WI38 (cell line): ENCODE results near the gene PIH1D1.

Source experiments
- H3K4me3 ChIP-seq: 2 replicates; pipeline ENCODE4 v1.5.1; 2011; ENCODE audit warnings: low read depth, mild to moderate bottlenecking, control low read depth, low read length
- TF ChIP-seq, protein P1 (sequence below): IDR thresholded peaks from 2 replicates; pipeline ENCODE4 v1.5.1; 2012; ENCODE audit warnings: low read depth, mild to moderate bottlenecking, control low read depth, low read length

PIH1D1 gene

GRCh38 chr19:49469828-49470614 is 18.4 kb upstream of the PIH1D1 start:
- TF ChIP-seq, protein P1, sequence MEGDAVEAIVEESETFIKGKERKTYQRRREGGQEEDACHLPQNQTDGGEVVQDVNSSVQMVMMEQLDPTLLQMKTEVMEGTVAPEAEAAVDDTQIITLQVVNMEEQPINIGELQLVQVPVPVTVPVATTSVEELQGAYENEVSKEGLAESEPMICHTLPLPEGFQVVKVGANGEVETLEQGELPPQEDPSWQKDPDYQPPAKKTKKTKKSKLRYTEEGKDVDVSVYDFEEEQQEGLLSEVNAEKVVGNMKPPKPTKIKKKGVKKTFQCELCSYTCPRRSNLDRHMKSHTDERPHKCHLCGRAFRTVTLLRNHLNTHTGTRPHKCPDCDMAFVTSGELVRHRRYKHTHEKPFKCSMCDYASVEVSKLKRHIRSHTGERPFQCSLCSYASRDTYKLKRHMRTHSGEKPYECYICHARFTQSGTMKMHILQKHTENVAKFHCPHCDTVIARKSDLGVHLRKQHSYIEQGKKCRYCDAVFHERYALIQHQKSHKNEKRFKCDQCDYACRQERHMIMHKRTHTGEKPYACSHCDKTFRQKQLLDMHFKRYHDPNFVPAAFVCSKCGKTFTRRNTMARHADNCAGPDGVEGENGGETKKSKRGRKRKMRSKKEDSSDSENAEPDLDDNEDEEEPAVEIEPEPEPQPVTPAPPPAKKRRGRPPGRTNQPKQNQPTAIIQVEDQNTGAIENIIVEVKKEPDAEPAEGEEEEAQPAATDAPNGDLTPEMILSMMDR = no peak
- H3K4me3 ChIP-seq = no peak overlapping the region

- H3K4me3 ChIP-seq = no peak overlapping the region
- TF ChIP-seq, protein P1 = no peak
Measured at GRCh38 chr19:49468746-49469447, 17.3 kb upstream of the PIH1D1 start.

- TF ChIP-seq, protein P1 = no peak
- no peak overlapping the region for H3K4me3 ChIP-seq
Measured at GRCh38 chr19:49468199-49468598, 16.6 kb upstream of the PIH1D1 start.

- no peak overlapping the region for H3K4me3 ChIP-seq
- TF ChIP-seq, protein P1 = no peak
Measured at GRCh38 chr19:49465371-49465770, 13.8 kb upstream of the PIH1D1 start.

GRCh38 chr19:49463960-49464740 is 12.5 kb upstream of the PIH1D1 start:
- TF ChIP-seq, protein P1 = no peak

GRCh38 chr19:49462492-49462891 is 10.9 kb upstream of the PIH1D1 start:
- no peak overlapping the region for H3K4me3 ChIP-seq
- TF ChIP-seq, protein P1 = no peak

More at GRCh38 chr19:49463960-49464740, 12.5 kb upstream of the PIH1D1 start:
- H3K4me3 ChIP-seq = no peak overlapping the region
